Activated naive CD8-positive, alpha-beta T cell treated with anti-CD3 and anti-CD28 coated beads for 36 hours (primary cell): ENCODE results near the gene EHMT2. TPM values are rescaled to one million over a fixed set of nuclear protein-coding genes. Genes with fewer than 3 reads are reported as not detected.
A peak's percentile ranks its signal among the peaks of the same experiment; 100 is the strongest.
"Not testable (repeated sequence)": the region's sequence is repeated elsewhere in the genome, so short reads cannot be mapped to it uniquely, and the experiment has no call there.

Experiments used
- DNase-seq: peaks from one replicate; pipeline ENCODE4 v3.0.0; 2021
- H3K27ac Mint-ChIP-seq: one replicate; pipeline ENCODE4 v1.8.0; 2022; ENCODE audit warnings: mild to moderate bottlenecking, moderate library complexity, mixed read lengths
- H3K27me3 Mint-ChIP-seq: one replicate; pipeline ENCODE4 v1.8.0; 2022; ENCODE audit warnings: mild to moderate bottlenecking, mixed read lengths
- H3K36me3 Mint-ChIP-seq: one replicate; pipeline ENCODE4 v1.8.0; 2021; ENCODE audit warnings: mild to moderate bottlenecking, mixed read lengths
- H3K4me1 Mint-ChIP-seq: one replicate; pipeline ENCODE4 v1.8.0; 2021; ENCODE audit warnings: mixed read lengths
- H3K4me3 Mint-ChIP-seq: one replicate; pipeline ENCODE4 v1.8.0; 2022; ENCODE audit warnings: mild to moderate bottlenecking, moderate library complexity, mixed read lengths
- H3K9me3 Mint-ChIP-seq: one replicate; pipeline ENCODE4 v1.8.0; 2022; ENCODE audit warnings: mixed read lengths
- total RNA-seq, 2 experiments: library from RNA; stranded (reverse); gene quantifications; one replicate each; pipeline ENCODE4 v1.2.3, GENCODE V29; 2021

The EHMT2 gene
- total RNA-seq, 2 experiments from 2014 or later = 63.4 to 64.0 TPM

GRCh38 chr6:31858707-31859106 is 38.8 kb downstream of the EHMT2 start:
- peaks cover 7% of the 10 kb centered on the region for H3K36me3 Mint-ChIP-seq
- H3K4me3 Mint-ChIP-seq = no peak overlapping the region

GRCh38 chr6:31857774-31858173 is 39.7 kb downstream of the EHMT2 start:
- not testable (repeated sequence) for H3K27me3 Mint-ChIP-seq, H3K27ac Mint-ChIP-seq, H3K36me3 Mint-ChIP-seq, H3K4me3 Mint-ChIP-seq, H3K9me3 Mint-ChIP-seq, DNase-seq, H3K4me1 Mint-ChIP-seq

More at GRCh38 chr6:31858707-31859106, 38.8 kb downstream of the EHMT2 start:
- H3K27ac Mint-ChIP-seq = no peak overlapping the region
- peaks cover 15% of the 10 kb centered on the region for H3K4me1 Mint-ChIP-seq
- H3K27me3 Mint-ChIP-seq = no peaks in the 10 kb centered on the region
- no peak for DNase-seq
- H3K9me3 Mint-ChIP-seq = no peaks in the 10 kb centered on the region

- not testable (repeated sequence) for H3K36me3 Mint-ChIP-seq, H3K4me1 Mint-ChIP-seq, H3K4me3 Mint-ChIP-seq, H3K27ac Mint-ChIP-seq, DNase-seq, H3K27me3 Mint-ChIP-seq, H3K9me3 Mint-ChIP-seq
These were observed 45.3 kb downstream of the EHMT2 start for GRCh38 chr6:31851980-31852718.

- Mint-ChIP-seq H3K36me3 (peaks cover 7% of the 10 kb centered on the region), H3K27me3 (no peaks in the 10 kb centered on the region), H3K4me3 (no peak overlapping the region), H3K4me1 (no peaks in the 10 kb centered on the region), H3K9me3 (no peaks in the 10 kb centered on the region), H3K27ac (no peak overlapping the region)
- DNase-seq = no peak
These were observed 46.0 kb downstream of the EHMT2 start for GRCh38 chr6:31851485-31851832.

- Mint-ChIP-seq H3K4me3 (no peak overlapping the region), H3K36me3 (peaks cover 7% of the 10 kb centered on the region), H3K27me3 (no peaks in the 10 kb centered on the region), H3K4me1 (no peaks in the 10 kb centered on the region), H3K27ac (no peak overlapping the region), H3K9me3 (no peaks in the 10 kb centered on the region)
- no peak for DNase-seq
These were observed 46.6 kb downstream of the EHMT2 start for GRCh38 chr6:31850765-31851484.

- Mint-ChIP-seq H3K9me3 (no peaks in the 10 kb centered on the region), H3K36me3 (peaks cover 11% of the 10 kb centered on the region), H3K27ac (no peak overlapping the region), H3K4me1 (no peaks in the 10 kb centered on the region), H3K4me3 (no peak overlapping the region), H3K27me3 (no peaks in the 10 kb centered on the region)
- DNase-seq = no peak
These were observed 50.1 kb downstream of the EHMT2 start for GRCh38 chr6:31847276-31847978.

GRCh38 chr6:31844507-31844906 is 53.0 kb downstream of the EHMT2 start:
- H3K4me3 Mint-ChIP-seq = no peak overlapping the region
- peaks cover 31% of the 10 kb centered on the region for H3K36me3 Mint-ChIP-seq
- no peak overlapping the region for H3K27ac Mint-ChIP-seq
- H3K9me3 Mint-ChIP-seq = no peaks in the 10 kb centered on the region
- H3K4me1 Mint-ChIP-seq = peaks cover 4% of the 10 kb centered on the region
- DNase-seq = no peak
- no peaks in the 10 kb centered on the region for H3K27me3 Mint-ChIP-seq

GRCh38 chr6:31842053-31842452 is 55.4 kb downstream of the EHMT2 start:
- H3K27me3 Mint-ChIP-seq = no peaks in the 10 kb centered on the region
- H3K27ac Mint-ChIP-seq = no peak overlapping the region
- peaks cover 56% of the 10 kb centered on the region for H3K36me3 Mint-ChIP-seq
- peaks cover 20% of the 10 kb centered on the region for H3K4me1 Mint-ChIP-seq
- H3K4me3 Mint-ChIP-seq = peak overlapping the region; percentile 34
- no peaks in the 10 kb centered on the region for H3K9me3 Mint-ChIP-seq
- no peak for DNase-seq

GRCh38 chr6:31839779-31840126 is 57.7 kb downstream of the EHMT2 start:
- not testable (repeated sequence) for H3K9me3 Mint-ChIP-seq, DNase-seq
- H3K4me3 Mint-ChIP-seq = peak overlapping the region; percentile 32
- H3K27me3 Mint-ChIP-seq = peaks cover 13% of the 10 kb centered on the region
- H3K4me1 Mint-ChIP-seq = peaks cover 24% of the 10 kb centered on the region
- peaks cover 75% of the 10 kb centered on the region for H3K36me3 Mint-ChIP-seq
- peak overlapping the region; percentile 95 for H3K27ac Mint-ChIP-seq

GRCh38 chr6:31838968-31839367 is 58.5 kb downstream of the EHMT2 start:
- H3K9me3 Mint-ChIP-seq = no peaks in the 10 kb centered on the region
- peaks cover 76% of the 10 kb centered on the region for H3K36me3 Mint-ChIP-seq
- H3K27me3 Mint-ChIP-seq = peaks cover 13% of the 10 kb centered on the region
- DNase-seq = no peak
- H3K4me1 Mint-ChIP-seq = peaks cover 27% of the 10 kb centered on the region
- H3K4me3 Mint-ChIP-seq = peak overlapping the region; percentile 98
- H3K27ac Mint-ChIP-seq = peak overlapping the region; percentile 95

GRCh38 chr6:31838114-31838553 is 59.4 kb downstream of the EHMT2 start:
- Mint-ChIP-seq H3K27me3 (peaks cover 13% of the 10 kb centered on the region), H3K4me1 (peaks cover 29% of the 10 kb centered on the region), H3K27ac (peak overlapping the region; percentile 95), H3K36me3 (peaks cover 74% of the 10 kb centered on the region), H3K4me3 (peak overlapping the region; percentile 98)
- H3K9me3 Mint-ChIP-seq, DNase-seq: not testable (repeated sequence)

GRCh38 chr6:31837369-31838113 is 60.0 kb downstream of the EHMT2 start:
- peaks cover 29% of the 10 kb centered on the region for H3K4me1 Mint-ChIP-seq
- peak overlapping the region; percentile 95 for H3K27ac Mint-ChIP-seq
- peaks cover 13% of the 10 kb centered on the region for H3K27me3 Mint-ChIP-seq
- no peaks in the 10 kb centered on the region for H3K9me3 Mint-ChIP-seq
- peaks cover 69% of the 10 kb centered on the region for H3K36me3 Mint-ChIP-seq
- DNase-seq = no peak
- H3K4me3 Mint-ChIP-seq = peak overlapping the region; percentile 98

- Mint-ChIP-seq H3K9me3 (no peaks in the 10 kb centered on the region), H3K4me1 (peaks cover 29% of the 10 kb centered on the region), H3K27ac (peak overlapping the region; percentile 95), H3K27me3 (peaks cover 13% of the 10 kb centered on the region), H3K36me3 (peaks cover 69% of the 10 kb centered on the region), H3K4me3 (peak overlapping the region; percentile 98)
- DNase-seq = no peak
These were observed 60.8 kb downstream of the EHMT2 start for GRCh38 chr6:31836474-31837368.

- Mint-ChIP-seq H3K36me3 (peaks cover 64% of the 10 kb centered on the region), H3K27ac (peak overlapping the region; percentile 95), H3K9me3 (no peaks in the 10 kb centered on the region), H3K27me3 (peaks cover 13% of the 10 kb centered on the region), H3K4me1 (peaks cover 31% of the 10 kb centered on the region), H3K4me3 (peak overlapping the region; percentile 98)
- DNase-seq = no peak
These were observed 61.4 kb downstream of the EHMT2 start for GRCh38 chr6:31836047-31836473.
